Astrocyte of the cerebellum (primary cell): ENCODE measurements around the gene FOXO6.

ENCODE experiments used
- DNase-seq: peaks from one replicate; pipeline ENCODE4 v3.0.0-alpha.2; 2011; ENCODE audit warnings: low read depth
- H3K4me3 ChIP-seq: 2 replicates; pipeline ENCODE4 v1.5.1; 2011; ENCODE audit warnings: mild to moderate bottlenecking, low read depth, low read length, moderate library complexity
- in situ Hi-C: cut with HindIII; loops from 2 replicates; pipeline ENCODE4 v1.10.0; 2017; ENCODE audit warnings: low sequenced_read_pairs
- TF ChIP-seq, protein P1 (sequence below): IDR thresholded peaks from 2 replicates; pipeline ENCODE4 v1.5.1; 2012; ENCODE audit warnings: low read length, low read depth, moderate library complexity, mild to moderate bottlenecking; ENCODE audit errors: missing control alignments

The FOXO6 gene

DNA sequence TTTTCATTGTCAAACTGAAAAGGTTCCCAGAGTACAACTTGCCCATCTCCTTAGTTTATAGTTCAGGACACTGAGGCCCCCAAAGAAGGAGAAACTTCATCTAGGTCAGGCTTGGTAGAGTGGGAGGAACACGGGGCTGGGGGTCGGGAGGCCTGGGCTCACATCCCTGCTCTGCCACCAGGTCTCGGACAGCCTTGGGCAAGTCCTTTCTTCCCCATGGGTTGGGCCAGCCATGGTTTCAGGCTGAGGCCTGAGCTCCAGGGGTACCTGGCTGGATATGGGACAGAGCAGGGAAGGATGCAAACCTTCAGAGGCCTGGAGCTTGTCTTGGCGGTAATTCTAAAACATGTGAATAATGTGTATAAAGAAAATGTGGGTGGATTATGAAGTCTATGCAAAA is 17.0 kb downstream of the FOXO6 start:
- no peak for DNase-seq
- no peak overlapping the region for H3K4me3 ChIP-seq
- TF ChIP-seq, protein P1, sequence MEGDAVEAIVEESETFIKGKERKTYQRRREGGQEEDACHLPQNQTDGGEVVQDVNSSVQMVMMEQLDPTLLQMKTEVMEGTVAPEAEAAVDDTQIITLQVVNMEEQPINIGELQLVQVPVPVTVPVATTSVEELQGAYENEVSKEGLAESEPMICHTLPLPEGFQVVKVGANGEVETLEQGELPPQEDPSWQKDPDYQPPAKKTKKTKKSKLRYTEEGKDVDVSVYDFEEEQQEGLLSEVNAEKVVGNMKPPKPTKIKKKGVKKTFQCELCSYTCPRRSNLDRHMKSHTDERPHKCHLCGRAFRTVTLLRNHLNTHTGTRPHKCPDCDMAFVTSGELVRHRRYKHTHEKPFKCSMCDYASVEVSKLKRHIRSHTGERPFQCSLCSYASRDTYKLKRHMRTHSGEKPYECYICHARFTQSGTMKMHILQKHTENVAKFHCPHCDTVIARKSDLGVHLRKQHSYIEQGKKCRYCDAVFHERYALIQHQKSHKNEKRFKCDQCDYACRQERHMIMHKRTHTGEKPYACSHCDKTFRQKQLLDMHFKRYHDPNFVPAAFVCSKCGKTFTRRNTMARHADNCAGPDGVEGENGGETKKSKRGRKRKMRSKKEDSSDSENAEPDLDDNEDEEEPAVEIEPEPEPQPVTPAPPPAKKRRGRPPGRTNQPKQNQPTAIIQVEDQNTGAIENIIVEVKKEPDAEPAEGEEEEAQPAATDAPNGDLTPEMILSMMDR: no peak
- in situ Hi-C loops: no loop called here

DNA sequence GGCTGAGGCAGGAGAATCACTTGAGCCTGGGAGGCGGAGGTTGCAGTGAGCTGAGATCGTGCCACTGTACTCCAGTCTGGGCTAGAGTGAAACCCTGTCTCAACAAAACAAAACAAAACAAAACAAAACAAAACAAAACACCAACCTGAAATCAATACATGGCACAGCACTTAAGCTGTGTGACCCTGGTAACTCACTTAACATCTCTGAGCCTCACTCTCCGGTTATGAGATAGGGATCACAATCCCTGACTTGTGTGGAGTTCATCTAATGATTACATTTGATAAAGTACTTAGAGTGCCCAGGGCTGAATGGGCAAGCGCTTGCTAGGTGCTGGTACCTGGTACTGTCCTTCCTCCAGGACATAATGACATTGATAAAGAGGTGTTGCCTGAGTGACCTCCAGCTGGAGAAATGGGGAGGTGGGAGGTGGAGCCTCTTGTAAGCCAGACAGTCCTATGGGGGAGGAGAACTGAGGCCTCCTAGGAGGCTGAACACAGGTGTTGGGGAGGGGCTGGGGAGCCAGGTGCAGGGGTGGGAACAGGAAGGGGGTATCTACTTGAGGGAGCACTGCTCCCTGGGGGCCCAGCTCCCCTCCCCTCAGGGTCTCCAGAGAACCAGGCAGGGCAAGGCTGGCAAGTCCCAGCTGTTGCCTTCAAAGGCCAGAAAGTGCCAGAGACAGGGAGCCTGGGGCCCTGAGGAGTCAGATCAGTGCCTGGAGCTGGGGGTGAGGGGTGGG is 17.9 kb downstream of the FOXO6 start:
- in situ Hi-C loops: no loop called here
- DNase-seq: no peak
- TF ChIP-seq, protein P1: no peak
- no peak overlapping the region for H3K4me3 ChIP-seq

DNA sequence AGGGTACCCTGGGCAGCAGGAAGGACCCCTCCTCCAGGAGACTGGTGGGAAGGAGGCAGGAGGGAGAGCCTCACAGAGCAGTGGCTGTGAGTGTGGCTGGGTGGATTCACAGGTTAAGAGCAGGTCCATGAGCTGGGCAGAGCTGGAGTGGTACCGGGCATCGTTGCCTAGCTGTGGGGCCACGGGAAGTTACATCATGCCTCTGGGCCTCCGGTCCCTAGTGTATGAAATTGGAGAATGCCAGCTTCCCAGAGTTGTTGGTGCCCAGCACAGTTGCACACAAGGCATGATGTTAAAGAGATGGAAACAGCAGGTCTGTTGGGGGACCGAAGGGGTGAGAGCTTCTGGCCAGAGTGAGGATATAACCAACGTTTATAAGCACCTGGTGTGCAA is 18.5 kb downstream of the FOXO6 start:
- in situ Hi-C loops: no loop called here
- TF ChIP-seq, protein P1: no peak
- DNase-seq: no peak
- H3K4me3 ChIP-seq: no peak overlapping the region

DNA sequence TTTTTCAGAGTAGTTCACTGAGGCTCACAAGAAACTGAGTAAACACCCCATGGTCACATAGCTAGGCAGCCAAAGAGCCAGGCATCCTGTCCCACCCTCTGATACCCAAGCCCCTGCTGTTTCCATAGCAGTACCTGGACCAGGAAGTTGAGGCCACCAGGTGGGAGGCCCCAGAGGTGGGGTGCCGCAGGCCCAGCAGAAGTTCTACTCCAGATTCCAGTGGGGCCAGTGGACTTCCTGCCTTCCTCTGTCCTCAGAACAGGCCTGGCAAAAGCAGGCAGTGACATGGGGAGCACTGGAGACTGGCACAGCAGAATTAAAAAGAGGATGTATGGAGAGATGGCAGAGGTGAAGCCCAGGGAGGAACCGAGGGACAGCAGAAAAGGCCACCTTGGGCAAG is 19.0 kb downstream of the FOXO6 start:
- DNase-seq: no peak
- no peak overlapping the region for H3K4me3 ChIP-seq
- in situ Hi-C loops: no loop called here
- TF ChIP-seq, protein P1: no peak

DNA sequence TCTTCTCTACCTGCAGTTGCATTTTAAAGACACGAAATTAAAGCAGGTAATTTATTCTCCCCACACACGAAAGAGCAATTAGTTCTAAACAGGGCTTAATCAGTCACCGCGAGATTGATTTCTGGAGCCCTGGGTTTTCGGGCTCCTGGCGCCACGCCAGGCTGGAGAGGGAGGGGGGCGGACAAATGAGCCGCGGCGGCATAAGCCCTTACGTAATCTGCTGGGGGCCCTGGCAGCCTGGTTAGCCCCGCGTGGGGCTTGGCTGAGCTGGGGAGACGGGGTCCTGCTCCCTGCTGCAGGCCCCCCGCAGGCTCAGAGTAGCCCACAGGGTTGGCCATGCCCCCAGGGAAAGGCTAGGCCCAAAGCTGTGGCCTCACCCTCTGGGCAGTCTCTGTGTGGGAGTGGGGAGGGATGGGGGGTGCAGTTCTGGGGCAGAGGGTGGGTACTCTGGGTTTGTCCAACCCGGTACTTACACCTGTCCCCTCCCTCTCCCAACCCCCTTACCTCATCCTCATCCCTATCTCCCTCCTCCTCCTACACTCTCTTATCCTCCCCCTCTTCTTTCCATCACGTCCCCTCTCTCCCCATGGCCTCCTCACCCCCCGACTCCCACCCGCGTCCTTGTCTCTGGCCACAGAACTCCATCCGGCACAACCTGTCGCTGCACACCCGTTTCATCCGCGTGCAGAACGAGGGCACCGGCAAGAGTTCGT is 19.9 kb downstream of the FOXO6 start:
- peak overlapping the region; percentile 21 for H3K4me3 ChIP-seq
- in situ Hi-C loops: no loop called here

DNA sequence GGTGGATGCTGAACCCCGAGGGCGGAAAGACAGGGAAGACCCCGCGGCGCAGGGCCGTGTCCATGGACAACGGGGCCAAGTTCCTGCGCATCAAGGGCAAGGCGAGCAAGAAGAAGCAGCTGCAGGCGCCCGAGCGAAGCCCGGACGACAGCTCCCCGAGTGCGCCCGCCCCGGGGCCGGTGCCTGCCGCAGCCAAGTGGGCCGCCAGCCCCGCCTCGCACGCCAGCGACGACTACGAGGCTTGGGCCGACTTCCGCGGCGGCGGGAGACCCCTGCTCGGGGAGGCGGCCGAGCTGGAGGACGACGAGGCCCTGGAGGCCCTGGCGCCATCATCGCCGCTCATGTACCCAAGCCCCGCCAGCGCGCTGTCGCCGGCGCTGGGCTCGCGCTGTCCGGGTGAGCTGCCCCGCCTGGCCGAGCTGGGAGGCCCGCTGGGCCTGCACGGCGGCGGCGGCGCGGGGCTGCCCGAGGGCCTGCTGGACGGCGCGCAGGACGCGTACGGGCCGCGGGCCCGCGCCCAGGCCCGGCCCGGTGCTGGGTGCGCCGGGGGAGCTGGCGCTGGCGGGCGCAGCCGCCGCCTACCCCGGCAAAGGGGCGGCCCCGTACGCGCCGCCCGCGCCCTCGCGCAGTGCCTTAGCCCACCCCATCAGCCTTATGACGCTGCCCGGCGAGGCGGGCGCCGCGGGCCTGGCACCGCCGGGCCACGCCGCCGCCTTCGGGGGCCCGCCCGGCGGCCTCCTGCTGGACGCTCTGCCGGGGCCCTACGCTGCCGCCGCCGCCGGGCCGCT is 20.7 kb downstream of the FOXO6 start:
- no peak for DNase-seq
- peak overlapping the region; percentile 21 for H3K4me3 ChIP-seq
- in situ Hi-C loops: no loop called here
- TF ChIP-seq, protein P1: no peak

More for the DNA sequence above, 19.9 kb downstream of the FOXO6 start:
- TF ChIP-seq, protein P1: no peak
- DNase-seq: no peak
